K562 (cell line): ENCODE data around the gene NALCN. TPM values are rescaled to one million over a fixed set of nuclear protein-coding genes. Genes with fewer than 3 reads are reported as not detected.

ENCODE experiments used
- polyA plus RNA-seq, 8 experiments: library from polyadenylated mRNA; depleted of rRNA in 4 of 8; stranded (reverse) in 5 of 8; unstranded in 3 of 8; fragments of >200 nt; fragmentation: Nextera tagmentation in 2 of 8; fragmentation: Illumina TruSeq in 1 of 8; extraction: Ambion mirVana in 2 of 8; extraction: Trizol in 1 of 8; gene quantifications; 2 replicates each; pipeline versions ENCODE4 v1.2.1 to v1.2.3, GENCODE V29; 2011 to 2014; ENCODE audit warnings: inconsistent platforms in 1 of 8, missing spikeins in 1 of 8
- total RNA-seq, 7 experiments: library from RNA; depleted of rRNA in 6 of 7; stranded (reverse); fragments of >200 nt in 6 of 7; fragmentation: Illumina TruSeq in 2 of 7; extraction: Trizol in 2 of 7; gene quantifications; 2 replicates each; pipeline versions ENCODE4 v1.2.1 to v1.2.3, GENCODE V29; 2011 to 2021; ENCODE audit warnings: low replicate concordance in 1 of 7
- TF ChIP-seq, protein P1 (sequence below), 2 experiments: fragments of 450-650 bp; formaldehyde crosslinking in 1 of 2; IDR thresholded peaks; 2 replicates each; pipeline versions ENCODE4 v1.4.0 to v1.6.1; 2014 to 2020; ENCODE audit warnings: mild to moderate bottlenecking in 2 of 2, borderline replicate concordance in 1 of 2, low read depth in 1 of 2

Gene NALCN
- total and polyA plus RNA-seq, 9 of the 15 experiments (the other 6 are each of a cell fraction or from before 2014, with no cell fraction given): not detected

DNA sequence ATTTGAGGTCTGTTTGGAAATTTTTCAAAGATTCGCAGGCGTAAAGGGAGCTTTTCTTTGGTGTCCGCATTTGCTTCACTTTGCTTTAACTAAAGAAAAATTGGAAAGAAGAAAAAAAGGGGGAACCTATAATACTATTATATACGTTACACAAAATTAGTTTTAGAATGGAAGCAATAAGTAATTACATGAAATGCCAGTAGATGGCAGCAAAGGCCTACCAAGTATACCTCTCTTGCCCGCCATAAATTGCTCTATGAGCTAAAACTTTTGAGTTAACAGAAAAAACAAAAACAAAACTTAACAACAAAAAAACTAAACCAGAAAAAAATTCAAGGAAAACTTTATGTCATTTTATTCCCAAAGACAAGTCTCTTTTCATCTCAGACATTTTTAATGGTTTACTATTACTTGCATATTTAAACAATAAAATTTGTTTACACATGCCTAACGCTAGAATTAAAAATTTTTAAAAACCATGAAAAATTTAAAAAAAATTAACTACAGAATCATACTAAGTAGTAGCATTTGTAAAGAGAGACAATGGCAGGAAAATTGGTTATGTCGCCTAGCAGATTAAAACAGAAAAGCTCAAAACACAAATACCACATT lies 271.4 kb downstream of the NALCN start (continued):
- TF ChIP-seq, protein P1, sequence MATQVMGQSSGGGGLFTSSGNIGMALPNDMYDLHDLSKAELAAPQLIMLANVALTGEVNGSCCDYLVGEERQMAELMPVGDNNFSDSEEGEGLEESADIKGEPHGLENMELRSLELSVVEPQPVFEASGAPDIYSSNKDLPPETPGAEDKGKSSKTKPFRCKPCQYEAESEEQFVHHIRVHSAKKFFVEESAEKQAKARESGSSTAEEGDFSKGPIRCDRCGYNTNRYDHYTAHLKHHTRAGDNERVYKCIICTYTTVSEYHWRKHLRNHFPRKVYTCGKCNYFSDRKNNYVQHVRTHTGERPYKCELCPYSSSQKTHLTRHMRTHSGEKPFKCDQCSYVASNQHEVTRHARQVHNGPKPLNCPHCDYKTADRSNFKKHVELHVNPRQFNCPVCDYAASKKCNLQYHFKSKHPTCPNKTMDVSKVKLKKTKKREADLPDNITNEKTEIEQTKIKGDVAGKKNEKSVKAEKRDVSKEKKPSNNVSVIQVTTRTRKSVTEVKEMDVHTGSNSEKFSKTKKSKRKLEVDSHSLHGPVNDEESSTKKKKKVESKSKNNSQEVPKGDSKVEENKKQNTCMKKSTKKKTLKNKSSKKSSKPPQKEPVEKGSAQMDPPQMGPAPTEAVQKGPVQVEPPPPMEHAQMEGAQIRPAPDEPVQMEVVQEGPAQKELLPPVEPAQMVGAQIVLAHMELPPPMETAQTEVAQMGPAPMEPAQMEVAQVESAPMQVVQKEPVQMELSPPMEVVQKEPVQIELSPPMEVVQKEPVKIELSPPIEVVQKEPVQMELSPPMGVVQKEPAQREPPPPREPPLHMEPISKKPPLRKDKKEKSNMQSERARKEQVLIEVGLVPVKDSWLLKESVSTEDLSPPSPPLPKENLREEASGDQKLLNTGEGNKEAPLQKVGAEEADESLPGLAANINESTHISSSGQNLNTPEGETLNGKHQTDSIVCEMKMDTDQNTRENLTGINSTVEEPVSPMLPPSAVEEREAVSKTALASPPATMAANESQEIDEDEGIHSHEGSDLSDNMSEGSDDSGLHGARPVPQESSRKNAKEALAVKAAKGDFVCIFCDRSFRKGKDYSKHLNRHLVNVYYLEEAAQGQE (IDR thresholded peaks at IDR 0.05; ENCODE audit: borderline replicate concordance): peak; percentile 47; the same call in 1 of the 2 replicates
- TF ChIP-seq, protein P1 (CRISPR knock-in tag; IDR thresholded peaks at IDR 0.05; ENCODE audit: low read depth): no peak
